Measurements from ENCODE around the gene CNTN4.

DNA sequence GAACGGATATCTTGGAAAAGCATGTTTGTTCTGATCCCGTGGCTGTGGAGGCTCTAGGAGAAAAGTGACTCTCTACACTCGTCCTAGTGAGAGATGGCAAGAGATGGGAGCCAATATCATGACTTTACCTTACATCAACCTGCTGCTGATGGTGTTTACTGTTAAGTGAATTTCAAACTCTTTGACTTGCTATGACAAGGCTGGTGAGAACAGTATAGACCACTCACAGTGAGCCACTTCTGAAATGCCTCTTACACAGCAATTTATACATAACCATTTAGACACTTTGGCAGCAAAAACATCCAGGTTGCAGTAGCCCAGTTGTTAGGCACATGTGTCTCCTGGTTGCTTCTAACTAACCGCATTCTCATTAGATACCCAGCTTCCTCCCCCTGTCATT, 968.2 kb downstream of the CNTN4 start:
- TF ChIP-seq, protein P1, sequence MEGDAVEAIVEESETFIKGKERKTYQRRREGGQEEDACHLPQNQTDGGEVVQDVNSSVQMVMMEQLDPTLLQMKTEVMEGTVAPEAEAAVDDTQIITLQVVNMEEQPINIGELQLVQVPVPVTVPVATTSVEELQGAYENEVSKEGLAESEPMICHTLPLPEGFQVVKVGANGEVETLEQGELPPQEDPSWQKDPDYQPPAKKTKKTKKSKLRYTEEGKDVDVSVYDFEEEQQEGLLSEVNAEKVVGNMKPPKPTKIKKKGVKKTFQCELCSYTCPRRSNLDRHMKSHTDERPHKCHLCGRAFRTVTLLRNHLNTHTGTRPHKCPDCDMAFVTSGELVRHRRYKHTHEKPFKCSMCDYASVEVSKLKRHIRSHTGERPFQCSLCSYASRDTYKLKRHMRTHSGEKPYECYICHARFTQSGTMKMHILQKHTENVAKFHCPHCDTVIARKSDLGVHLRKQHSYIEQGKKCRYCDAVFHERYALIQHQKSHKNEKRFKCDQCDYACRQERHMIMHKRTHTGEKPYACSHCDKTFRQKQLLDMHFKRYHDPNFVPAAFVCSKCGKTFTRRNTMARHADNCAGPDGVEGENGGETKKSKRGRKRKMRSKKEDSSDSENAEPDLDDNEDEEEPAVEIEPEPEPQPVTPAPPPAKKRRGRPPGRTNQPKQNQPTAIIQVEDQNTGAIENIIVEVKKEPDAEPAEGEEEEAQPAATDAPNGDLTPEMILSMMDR (IDR thresholded peaks at IDR 0.05), result no peak
- no peak for TF ChIP-seq EP300 (IDR thresholded peaks at IDR 0.05)
- no peak for TF ChIP-seq POLR2A (IDR thresholded peaks at IDR 0.05)

All from ovary (tissue), 3 donors.